22Rv1 (cell line): ENCODE results near the gene NDFIP2.

Source experiments
- H3K27ac ChIP-seq: fragments of 450-650 bp; 2 replicates; pipeline ENCODE4 v1.5.1; 2017
- ZFX ChIP-seq: fragments of 450-650 bp; IDR thresholded peaks from 2 replicates; pipeline ENCODE4 v1.6.1; 2017; ENCODE audit warnings: antibody characterized with exemption, borderline replicate concordance
- TF ChIP-seq, protein P1 (sequence below): fragments of 450-650 bp; IDR thresholded peaks from 2 replicates; pipeline ENCODE4 v1.5.1; 2017; ENCODE audit warnings: mild to moderate bottlenecking

NDFIP2 gene

DNA sequence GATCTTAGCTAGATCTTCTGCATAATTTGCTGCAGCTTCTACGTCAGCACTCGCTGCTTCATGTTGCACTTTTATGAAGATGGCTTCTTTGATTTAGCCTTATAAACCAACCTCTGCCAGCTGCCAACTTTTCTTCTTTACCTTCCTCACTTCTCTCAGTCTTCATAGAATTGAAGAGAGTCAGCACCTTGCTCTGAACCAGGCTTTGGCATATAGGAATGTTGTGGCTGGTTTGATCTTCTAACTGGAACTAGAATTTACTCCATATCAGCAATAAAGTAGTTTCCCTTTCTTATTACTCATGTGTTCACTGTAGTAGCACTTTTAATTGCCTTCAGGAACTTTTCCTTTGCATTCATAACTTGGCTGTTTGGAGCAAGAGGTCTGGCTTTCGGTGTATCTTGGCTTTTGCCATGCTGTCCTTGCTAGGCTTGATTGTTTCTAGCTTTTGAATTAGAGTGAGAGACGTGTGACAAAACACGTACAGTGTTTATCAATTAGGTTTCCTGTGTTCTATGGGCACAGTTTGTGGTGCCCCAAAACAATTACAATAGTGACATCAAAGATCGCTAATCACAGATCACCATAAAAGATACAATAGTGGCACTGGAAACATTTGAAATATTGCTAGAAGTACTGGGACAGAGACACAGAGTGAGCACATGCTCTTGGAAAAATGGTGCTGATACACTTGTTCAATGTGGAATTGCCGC lies 50.7 kb downstream of the NDFIP2 start:
- H3K27ac ChIP-seq: no peak overlapping the region
- no peak for TF ChIP-seq ZFX
- TF ChIP-seq, protein P1, sequence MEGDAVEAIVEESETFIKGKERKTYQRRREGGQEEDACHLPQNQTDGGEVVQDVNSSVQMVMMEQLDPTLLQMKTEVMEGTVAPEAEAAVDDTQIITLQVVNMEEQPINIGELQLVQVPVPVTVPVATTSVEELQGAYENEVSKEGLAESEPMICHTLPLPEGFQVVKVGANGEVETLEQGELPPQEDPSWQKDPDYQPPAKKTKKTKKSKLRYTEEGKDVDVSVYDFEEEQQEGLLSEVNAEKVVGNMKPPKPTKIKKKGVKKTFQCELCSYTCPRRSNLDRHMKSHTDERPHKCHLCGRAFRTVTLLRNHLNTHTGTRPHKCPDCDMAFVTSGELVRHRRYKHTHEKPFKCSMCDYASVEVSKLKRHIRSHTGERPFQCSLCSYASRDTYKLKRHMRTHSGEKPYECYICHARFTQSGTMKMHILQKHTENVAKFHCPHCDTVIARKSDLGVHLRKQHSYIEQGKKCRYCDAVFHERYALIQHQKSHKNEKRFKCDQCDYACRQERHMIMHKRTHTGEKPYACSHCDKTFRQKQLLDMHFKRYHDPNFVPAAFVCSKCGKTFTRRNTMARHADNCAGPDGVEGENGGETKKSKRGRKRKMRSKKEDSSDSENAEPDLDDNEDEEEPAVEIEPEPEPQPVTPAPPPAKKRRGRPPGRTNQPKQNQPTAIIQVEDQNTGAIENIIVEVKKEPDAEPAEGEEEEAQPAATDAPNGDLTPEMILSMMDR: no peak

DNA sequence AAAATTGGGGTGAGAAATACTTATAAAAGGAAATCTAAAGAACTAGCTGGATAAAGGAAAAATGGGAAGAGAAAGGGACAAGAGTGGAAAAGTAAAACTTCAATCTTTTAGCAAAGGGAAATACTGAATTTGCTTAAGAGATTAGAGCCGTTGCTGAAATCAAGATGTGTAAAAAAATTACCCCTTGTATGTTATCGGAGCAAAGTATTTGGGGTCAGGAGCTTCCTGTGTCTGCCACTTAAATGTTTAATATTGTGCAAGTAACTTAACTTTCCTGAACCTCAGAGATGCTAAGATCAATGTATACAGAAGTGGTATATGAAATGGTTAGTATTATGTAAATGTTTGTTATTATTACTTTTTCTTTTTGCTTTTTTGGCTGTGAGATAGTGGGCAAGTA lies 51.6 kb downstream of the NDFIP2 start:
- H3K27ac ChIP-seq: no peak overlapping the region
- TF ChIP-seq, protein P1: no peak

DNA sequence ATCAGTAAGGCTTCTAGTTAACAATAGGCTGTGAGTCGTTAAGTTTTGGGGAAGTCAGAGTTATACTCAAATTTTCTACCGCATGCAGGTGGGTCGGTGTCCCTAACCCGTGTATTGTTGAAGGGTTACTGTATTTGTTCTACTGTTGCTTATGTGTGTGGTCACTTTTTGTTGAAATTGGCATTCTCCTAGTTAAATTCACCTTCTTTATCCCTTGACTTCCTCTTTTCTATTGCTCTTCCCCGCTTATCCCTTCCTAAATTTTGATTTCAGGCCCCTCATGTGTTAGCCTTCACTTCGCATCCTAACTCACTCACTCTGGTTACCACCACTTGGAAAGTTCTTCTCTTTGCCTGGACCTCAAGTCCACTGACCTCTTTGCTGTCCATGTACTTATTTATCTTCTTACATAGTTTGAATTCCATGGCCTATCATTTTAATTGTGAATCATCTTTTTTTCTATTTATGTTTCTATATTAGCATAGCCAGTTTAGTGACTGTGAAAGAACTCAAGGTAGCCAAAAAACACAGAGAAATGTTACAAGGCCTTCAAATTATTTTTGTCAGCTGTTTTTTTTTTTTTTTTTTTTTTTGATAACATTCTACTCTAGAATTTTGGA lies 52.9 kb downstream of the NDFIP2 start:
- H3K27ac ChIP-seq: no peak overlapping the region
- no peak for TF ChIP-seq ZFX
- TF ChIP-seq, protein P1: no peak

DNA sequence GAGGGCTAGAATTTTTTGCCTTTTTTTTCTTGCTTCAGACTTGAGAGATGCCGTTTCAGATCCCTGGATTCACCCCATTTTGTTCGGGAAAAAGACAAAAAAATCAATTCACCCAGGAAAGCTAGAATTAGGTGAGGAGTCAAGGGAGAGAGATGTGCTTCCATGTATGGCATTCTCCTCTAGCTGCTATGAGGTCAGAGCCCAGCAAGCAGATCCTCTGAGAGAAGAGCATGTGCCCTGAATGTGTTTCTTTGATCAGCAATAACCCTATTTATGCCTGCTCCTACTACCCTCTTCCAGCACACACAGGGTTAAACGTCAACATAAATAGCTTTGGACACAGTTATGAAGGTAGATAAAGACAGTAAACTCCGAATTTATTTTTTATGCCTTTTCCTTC lies 53.6 kb downstream of the NDFIP2 start:
- TF ChIP-seq ZFX: no peak
- TF ChIP-seq, protein P1: no peak
- H3K27ac ChIP-seq: no peak overlapping the region

DNA sequence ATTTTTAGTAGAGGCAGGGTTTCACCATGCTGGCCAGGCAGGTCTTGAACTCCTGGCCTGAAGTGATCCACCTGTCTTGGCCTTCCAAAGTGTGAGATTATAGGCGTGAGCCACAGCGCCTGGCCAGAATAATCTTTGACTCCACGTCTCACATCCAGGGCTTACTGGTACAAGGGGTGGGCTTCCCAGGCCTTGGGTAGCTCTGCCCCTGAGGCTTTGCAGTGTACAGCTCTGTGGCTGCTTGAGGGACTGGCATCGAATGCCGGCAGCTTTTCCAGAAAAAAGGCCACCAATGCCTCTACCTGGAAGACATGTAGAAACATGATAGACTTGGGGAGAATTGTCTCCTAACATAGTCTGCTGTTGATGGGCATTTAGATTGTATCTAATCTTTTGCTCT lies 57.8 kb downstream of the NDFIP2 start:
- no peak overlapping the region for H3K27ac ChIP-seq
- no peak for TF ChIP-seq ZFX
- TF ChIP-seq, protein P1: no peak

DNA sequence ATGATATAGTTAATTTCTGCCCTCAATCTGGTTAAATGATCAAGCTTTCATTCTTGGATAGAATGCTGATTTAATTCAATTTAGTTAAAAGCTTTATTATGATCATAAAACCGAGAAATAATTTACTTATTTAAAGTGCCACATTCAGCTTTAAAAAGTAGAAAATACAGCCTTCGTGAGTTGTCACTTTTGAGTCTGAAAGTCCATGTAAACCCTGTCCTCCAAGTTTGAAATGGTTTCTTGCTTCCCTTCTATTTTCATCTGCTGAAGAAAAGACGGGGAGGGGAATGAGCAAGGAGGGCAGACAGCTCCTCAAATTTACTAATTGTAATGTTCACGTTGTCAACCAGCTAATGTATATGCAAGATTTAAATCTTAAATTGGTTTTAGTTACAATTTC lies 59.5 kb downstream of the NDFIP2 start:
- no peak overlapping the region for H3K27ac ChIP-seq
- no peak for TF ChIP-seq ZFX
- TF ChIP-seq, protein P1: no peak

DNA sequence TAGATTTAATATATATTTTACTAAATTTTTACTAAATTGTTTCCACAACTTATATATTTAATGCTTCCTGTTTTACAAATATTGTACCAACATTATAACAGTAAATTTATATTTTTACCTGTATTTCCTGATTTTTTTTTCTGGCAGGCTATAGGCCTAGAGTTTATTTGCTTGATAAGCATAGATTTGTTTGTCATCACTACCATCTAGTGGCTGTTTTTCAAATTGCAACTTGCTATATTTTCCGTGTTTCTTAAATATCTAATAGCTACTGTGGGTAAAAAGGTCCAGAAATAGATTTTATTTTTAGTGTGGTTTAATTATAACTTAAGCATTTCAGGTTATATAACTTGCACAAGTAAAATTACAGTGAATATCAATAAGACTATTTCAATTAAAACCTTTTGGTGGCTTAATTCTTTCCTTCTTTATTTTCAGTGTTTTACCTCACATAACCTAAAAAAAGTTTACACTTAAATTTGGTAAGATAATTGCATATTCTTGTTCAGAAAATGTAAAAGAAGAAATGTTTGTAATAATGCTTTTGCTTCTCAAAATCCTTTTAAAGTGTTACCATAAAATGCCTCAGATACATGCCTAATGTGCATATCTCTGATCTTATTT lies 60.6 kb downstream of the NDFIP2 start:
- no peak overlapping the region for H3K27ac ChIP-seq
- TF ChIP-seq, protein P1: peak; percentile 73
- no peak for TF ChIP-seq ZFX
